ENCODE measurements around the gene ATP5PD.

DNA sequence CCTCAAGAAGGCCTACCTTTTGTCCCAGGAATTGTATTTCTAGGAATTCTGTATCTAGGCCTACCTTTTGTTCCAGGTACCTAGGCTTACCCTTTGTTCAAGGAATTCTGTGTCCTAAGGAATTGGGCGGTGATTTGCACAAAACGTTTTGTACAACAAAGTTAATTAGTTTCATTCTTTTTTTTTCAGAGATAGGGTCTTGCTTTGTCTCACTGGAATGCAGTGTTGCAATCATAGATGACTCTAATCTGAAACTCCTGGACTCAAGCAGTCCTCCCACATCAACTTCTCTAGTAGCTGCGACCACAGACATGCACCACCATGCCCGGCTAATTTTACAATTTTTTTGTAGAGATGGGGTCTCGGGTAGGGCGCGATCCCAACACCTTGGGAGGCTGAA lies 52.3 kb downstream of the ATP5PD start:
- no peak for TF ChIP-seq EP300 (IDR thresholded peaks at IDR 0.05)
- TF ChIP-seq CTCF (IDR thresholded peaks at IDR 0.05), result no peak
